Lung microvascular endothelial cell (primary cell): ENCODE data around the gene PSG1. TPM values are rescaled to one million over a fixed set of nuclear protein-coding genes. Genes with fewer than 3 reads are reported as not detected.
"Not testable (repeated sequence)": the region's sequence is repeated elsewhere in the genome, so short reads cannot be mapped to it uniquely, and the experiment has no call there.

Experiments used
- DNase-seq, 2 donors: peaks; one replicate each; pipeline versions ENCODE4 v3.0.0 to v3.0.0-alpha.2; 2010; ENCODE audit warnings: low read depth in 2 of 2
- total RNA-seq: library from RNA; depleted of rRNA; stranded (reverse); fragments of >200 nt; gene quantifications from 2 replicates; pipeline ENCODE4 v1.2.1, GENCODE V29; 2014

The PSG1 gene
- total RNA-seq, 1 donor from 2014 or later: not detected

- not testable (repeated sequence) for DNase-seq
Observed at GRCh38 chr19:42882010-42882409, 2.5 kb upstream of the PSG1 start.

- DNase-seq: peak in 1 of 2 donors; percentile 24
Observed at GRCh38 chr19:42881279-42881678, 1.8 kb upstream of the PSG1 start.

GRCh38 chr19:42880621-42881020 lies 1.1 kb upstream of the PSG1 start:
- DNase-seq: not testable (repeated sequence)

GRCh38 chr19:42876596-42876995 lies 2.9 kb downstream of the PSG1 start:
- not testable (repeated sequence) for DNase-seq

GRCh38 chr19:42875881-42876280 lies 3.6 kb downstream of the PSG1 start:
- DNase-seq: not testable (repeated sequence)

- DNase-seq: peak; percentile 51 to 55
Observed at GRCh38 chr19:42874901-42875813, 4.4 kb downstream of the PSG1 start.

GRCh38 chr19:42874136-42874535 lies 5.4 kb downstream of the PSG1 start:
- not testable (repeated sequence) for DNase-seq

- DNase-seq: no peak
Observed at GRCh38 chr19:42872608-42873007, 6.9 kb downstream of the PSG1 start.

- no peak for DNase-seq
Observed at GRCh38 chr19:42857544-42857867, 22.0 kb downstream of the PSG1 start.

GRCh38 chr19:42856866-42857543 lies 22.5 kb downstream of the PSG1 start:
- DNase-seq: peak in 1 of 2 donors; percentile 24

- peak in 1 of 2 donors; percentile 19 for DNase-seq
Observed at GRCh38 chr19:42854745-42855144, 24.8 kb downstream of the PSG1 start.

GRCh38 chr19:42853231-42853630 lies 26.3 kb downstream of the PSG1 start:
- DNase-seq: not testable (repeated sequence)

GRCh38 chr19:42852821-42853220 lies 26.7 kb downstream of the PSG1 start:
- peak in 1 of 2 donors; percentile 25 for DNase-seq

- peak in 1 of 2 donors; percentile 11 for DNase-seq
Observed at GRCh38 chr19:42851718-42852280, 27.7 kb downstream of the PSG1 start.

GRCh38 chr19:42850981-42851717 lies 28.4 kb downstream of the PSG1 start:
- peak; percentile 88 to 94 for DNase-seq

- no peak for DNase-seq
Observed at GRCh38 chr19:42846597-42846996, 32.9 kb downstream of the PSG1 start.

- DNase-seq: not testable (repeated sequence)
Observed at GRCh38 chr19:42843631-42844030, 35.9 kb downstream of the PSG1 start.

- DNase-seq: not testable (repeated sequence)
Observed at GRCh38 chr19:42832746-42833442, 46.6 kb downstream of the PSG1 start.

GRCh38 chr19:42832023-42832680 lies 47.4 kb downstream of the PSG1 start:
- not testable (repeated sequence) for DNase-seq
